Glutamatergic neuron (in vitro differentiated cells): ENCODE data around the gene AGAP1. TPM values are rescaled to one million over a fixed set of nuclear protein-coding genes. Genes with fewer than 3 reads are reported as not detected.

Source experiments
- DNase-seq: peaks from one replicate; pipeline ENCODE4 v3.0.0; 2022
- H3K27ac Mint-ChIP-seq: one replicate; pipeline ENCODE4 v1.8.0; 2020; ENCODE audit warnings: mild to moderate bottlenecking, mixed read lengths, inconsistent platforms; ENCODE audit not compliant: unreplicated experiment
- H3K27me3 Mint-ChIP-seq: one replicate; pipeline ENCODE4 v1.8.0; 2020; ENCODE audit warnings: mild to moderate bottlenecking, moderate library complexity, mixed read lengths, inconsistent platforms; ENCODE audit not compliant: unreplicated experiment
- H3K36me3 Mint-ChIP-seq: one replicate; pipeline ENCODE4 v1.8.0; 2020; ENCODE audit warnings: mild to moderate bottlenecking, mixed read lengths, inconsistent platforms; ENCODE audit not compliant: unreplicated experiment
- H3K4me1 Mint-ChIP-seq: one replicate; pipeline ENCODE4 v1.8.0; 2020; ENCODE audit warnings: mild to moderate bottlenecking, low read depth, mixed read lengths, inconsistent platforms; ENCODE audit not compliant: unreplicated experiment
- H3K4me3 Mint-ChIP-seq: one replicate; pipeline ENCODE4 v1.8.0; 2020; ENCODE audit warnings: mild to moderate bottlenecking, mixed read lengths, inconsistent platforms; ENCODE audit not compliant: unreplicated experiment
- H3K9me3 Mint-ChIP-seq: one replicate; pipeline ENCODE4 v1.8.0; 2020; ENCODE audit warnings: mild to moderate bottlenecking, moderate library complexity, mixed read lengths, inconsistent platforms; ENCODE audit not compliant: unreplicated experiment
- total RNA-seq: library from RNA; stranded (reverse); fragmentation: NEBNext Ultra II Directional; extraction: Animal tissue kit (Norgen Biotek cat#: 25700); gene quantifications from one replicate; pipeline ENCODE4 v1.2.1, GENCODE V29; 2021; ENCODE audit not compliant: unreplicated experiment
- TF ChIP-seq, protein P1 (sequence below): fragments of 200-600 bp; sonication (generic); IDR thresholded peaks from one replicate; pipeline ENCODE4 v1.5.0; 2021; ENCODE audit not compliant: partially characterized antibody, unreplicated experiment

AGAP1 gene
- total RNA-seq, 1 donor from 2014 or later = 153 TPM

DNA sequence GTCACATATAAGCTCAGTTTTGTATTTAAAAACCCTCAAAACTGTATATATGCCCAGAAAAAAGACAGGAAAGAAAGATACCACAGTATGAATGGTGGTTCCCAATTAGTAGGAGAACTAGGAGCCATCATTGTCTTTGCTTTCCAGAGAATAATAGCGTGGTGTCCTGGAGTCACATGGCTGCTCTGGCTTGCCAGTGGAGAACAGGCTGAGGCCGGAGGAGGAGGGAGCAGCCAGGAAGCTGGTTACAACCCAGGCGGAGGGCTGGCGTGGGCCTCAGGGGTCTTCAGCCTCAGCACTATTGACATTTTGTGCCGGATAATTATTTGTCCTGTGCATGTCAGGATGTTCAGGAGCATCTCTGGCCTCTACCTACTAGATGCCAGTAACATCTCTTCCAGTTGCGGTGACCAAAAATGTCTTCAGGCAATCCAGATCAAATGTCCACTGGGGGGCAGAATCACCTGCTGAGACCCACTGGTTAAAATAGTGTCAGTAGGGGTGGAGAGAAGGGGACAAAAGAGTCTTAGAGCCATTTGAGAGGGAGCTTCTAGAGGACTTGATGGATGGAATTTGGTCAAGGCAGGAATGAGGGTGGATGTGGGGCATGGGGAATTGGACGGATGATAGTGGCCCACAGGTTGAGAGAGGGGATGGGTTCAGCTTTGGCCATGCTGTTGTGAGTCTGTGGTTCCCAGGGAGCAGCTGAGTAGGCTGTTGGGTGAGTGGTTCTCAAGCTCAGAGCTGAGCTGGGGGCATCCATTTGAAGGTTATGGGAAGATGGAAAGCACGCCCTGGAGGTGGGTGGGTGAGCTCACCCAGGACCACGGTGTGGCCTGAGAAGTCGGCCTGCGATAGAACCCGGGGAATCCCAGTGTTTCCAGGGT lies 144.9 kb downstream of the AGAP1 start:
- Mint-ChIP-seq H3K27me3 (peaks cover 15% of the 10 kb centered on the region), H3K4me1 (peaks cover 63% of the 10 kb centered on the region), H3K36me3 (no peaks in the 10 kb centered on the region), H3K27ac (peak overlapping the region; percentile 96), H3K4me3 (peak overlapping the region; percentile 67), H3K9me3 (peaks cover 7% of the 10 kb centered on the region)
- no peak for DNase-seq
- TF ChIP-seq, protein P1, sequence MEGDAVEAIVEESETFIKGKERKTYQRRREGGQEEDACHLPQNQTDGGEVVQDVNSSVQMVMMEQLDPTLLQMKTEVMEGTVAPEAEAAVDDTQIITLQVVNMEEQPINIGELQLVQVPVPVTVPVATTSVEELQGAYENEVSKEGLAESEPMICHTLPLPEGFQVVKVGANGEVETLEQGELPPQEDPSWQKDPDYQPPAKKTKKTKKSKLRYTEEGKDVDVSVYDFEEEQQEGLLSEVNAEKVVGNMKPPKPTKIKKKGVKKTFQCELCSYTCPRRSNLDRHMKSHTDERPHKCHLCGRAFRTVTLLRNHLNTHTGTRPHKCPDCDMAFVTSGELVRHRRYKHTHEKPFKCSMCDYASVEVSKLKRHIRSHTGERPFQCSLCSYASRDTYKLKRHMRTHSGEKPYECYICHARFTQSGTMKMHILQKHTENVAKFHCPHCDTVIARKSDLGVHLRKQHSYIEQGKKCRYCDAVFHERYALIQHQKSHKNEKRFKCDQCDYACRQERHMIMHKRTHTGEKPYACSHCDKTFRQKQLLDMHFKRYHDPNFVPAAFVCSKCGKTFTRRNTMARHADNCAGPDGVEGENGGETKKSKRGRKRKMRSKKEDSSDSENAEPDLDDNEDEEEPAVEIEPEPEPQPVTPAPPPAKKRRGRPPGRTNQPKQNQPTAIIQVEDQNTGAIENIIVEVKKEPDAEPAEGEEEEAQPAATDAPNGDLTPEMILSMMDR = no peak

DNA sequence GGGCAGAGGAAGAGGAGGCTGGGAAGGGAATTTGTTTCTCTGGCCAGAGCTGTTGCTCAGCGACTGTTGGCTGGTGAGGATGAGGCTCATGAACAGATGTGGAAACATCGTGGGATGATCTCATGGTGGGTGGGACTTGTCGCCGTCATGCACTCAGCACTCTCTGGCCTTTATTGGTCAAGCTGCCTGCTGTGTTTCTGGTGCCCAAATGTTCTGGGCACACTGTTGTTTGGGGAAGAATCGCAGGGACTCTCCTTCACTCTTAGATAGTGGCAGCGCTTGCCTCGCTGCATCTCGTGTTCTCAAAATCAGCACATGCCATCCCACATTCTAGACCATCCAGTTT lies 145.6 kb downstream of the AGAP1 start:
- H3K36me3 Mint-ChIP-seq = no peaks in the 10 kb centered on the region

DNA sequence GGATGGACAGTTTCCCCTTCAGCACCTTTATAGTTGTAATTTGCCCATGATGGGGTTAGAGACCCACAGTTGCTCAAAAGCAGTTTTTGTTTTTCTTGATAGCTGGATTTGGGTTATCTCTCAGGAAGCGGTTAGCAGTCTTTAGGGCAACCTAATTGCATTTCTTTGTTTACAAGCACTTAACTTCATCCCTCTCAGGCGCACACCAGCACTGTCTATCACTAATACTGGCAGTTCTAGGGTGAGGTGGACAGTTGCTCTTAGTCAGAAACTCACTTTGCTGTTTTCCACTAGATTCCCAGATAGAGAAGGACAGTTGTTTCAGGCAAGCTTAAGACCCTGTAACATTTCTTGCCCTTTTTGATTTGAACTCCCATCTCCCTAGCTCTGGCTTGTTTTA lies 146.0 kb downstream of the AGAP1 start:
- Mint-ChIP-seq H3K27me3 (peaks cover 15% of the 10 kb centered on the region), H3K36me3 (no peaks in the 10 kb centered on the region), H3K4me1 (peaks cover 65% of the 10 kb centered on the region), H3K4me3 (no peak overlapping the region), H3K27ac (peak overlapping the region; percentile 96), H3K9me3 (peaks cover 13% of the 10 kb centered on the region)
- TF ChIP-seq, protein P1 = no peak
- DNase-seq = no peak

More for the DNA sequence above, 145.6 kb downstream of the AGAP1 start:
- Mint-ChIP-seq H3K4me1 (peaks cover 65% of the 10 kb centered on the region), H3K9me3 (peaks cover 12% of the 10 kb centered on the region), H3K27me3 (peaks cover 15% of the 10 kb centered on the region), H3K27ac (peak overlapping the region; percentile 96), H3K4me3 (peak overlapping the region; percentile 67)
- peak; percentile 49 for DNase-seq
- TF ChIP-seq, protein P1 = no peak

- H3K4me3 Mint-ChIP-seq = no peak overlapping the region
- peaks cover 64% of the 10 kb centered on the region for H3K4me1 Mint-ChIP-seq
Observed at GRCh38 chr2:235640377-235640776, 146.5 kb downstream of the AGAP1 start.

More at GRCh38 chr2:235640377-235640776, 146.5 kb downstream of the AGAP1 start:
- TF ChIP-seq, protein P1 = no peak
- peaks cover 15% of the 10 kb centered on the region for H3K9me3 Mint-ChIP-seq
- no peaks in the 10 kb centered on the region for H3K36me3 Mint-ChIP-seq
- H3K27ac Mint-ChIP-seq = peak overlapping the region; percentile 96
- no peak for DNase-seq
- peaks cover 15% of the 10 kb centered on the region for H3K27me3 Mint-ChIP-seq
